ENCODE results near the gene CDH13.

Gene CDH13

DNA sequence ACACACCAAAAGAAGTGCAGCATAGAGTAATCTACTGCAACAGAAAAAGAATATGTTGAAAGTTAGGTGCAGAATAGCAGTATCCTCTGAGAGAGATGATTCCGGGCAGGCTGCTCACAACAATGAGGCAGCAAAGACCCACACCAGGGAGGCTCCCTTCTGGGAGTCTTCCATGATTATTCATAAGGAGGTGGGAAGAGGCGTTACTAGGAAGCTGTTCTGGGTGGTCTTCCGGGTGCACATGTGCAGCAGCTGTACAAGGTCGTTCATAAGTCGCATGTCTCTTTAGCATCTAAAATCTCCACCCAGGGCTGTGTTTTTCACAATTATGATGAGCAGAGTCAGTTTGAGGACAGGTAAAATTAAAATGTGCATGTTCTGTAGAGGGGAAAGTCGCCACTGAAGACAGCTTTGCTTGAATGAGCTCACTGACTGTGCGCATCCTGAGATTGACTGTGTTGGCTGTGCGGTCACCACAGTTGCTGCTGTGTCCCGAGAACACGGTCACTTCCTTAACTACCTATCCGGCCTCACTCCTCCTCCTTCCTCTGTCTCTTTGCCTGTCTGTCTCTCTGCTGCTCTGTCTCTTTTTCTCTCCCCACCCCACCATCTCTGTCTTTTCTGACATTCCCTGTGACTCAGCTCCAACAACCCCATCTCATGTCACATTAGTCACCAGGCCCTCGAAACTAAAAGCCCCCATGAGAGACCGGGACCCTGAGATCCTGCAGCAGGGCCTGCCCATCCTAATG lies 1055.5 kb downstream of the CDH13 start:
- no peak for DNase-seq (ENCODE audit: low read depth)

DNA sequence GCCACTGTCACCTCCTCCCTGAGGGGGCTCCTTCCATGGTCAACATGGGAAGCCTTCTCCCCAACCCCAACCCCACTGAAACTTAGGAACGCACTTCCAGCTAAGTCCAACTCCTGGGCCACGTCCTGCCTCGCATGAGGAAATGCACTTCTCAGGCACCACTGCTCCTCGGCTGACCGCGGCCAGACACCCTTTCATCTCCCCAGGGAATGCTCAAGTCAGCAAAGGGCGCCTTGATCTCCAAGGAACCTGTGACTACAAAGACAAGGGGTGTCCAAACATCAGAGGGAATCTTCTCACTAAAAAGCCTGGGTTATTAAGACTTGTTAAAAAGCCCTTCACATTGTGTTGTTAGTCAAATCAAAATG lies 1056.1 kb downstream of the CDH13 start:
- DNase-seq (ENCODE audit: low read depth): no peak

DNA sequence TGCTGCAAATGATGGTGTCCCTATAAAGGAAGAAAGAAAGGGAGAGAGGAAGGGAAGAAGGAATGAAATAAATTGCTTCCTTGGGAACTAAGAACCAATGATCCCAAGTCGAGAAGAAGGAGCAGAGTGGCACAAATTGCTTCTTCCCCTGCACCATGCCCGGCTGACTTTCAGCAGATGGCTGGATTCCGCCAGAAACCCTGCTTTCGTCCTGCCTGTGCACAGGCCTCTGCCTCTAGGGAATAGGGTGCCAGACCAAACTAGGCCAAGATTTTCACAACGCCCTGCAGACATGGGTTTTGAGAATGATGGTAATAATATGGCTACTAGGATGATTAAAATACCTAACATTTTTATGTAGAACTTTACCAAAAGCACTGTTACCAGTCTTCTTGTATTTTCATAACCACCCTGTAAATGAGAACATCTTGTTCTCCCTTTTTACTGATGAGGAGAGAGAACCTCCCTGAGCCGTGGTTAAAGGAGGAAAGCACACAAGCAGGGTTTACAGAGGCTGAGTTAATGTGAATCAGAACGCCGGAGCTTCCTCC lies 1058.9 kb downstream of the CDH13 start:
- DNase-seq (ENCODE audit: low read depth): no peak

DNA sequence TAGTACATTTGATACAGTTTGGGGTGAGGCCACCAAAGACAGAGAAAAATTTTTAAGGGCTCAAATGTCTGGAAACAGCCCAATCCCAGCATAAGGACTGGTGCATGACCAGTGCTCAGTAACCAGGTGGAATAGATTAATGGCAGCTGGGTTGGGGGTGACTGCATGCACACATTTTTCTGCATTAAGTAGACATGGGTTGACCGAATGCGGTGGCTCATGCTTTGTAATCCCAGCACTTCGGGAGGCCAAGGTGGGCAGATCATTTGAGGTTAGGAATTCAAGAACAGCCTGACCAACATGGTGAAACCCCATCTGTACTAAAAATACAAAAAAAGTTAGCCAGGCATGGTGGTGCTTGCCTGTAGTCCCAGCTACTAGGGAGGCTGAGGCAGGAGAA lies 1060.0 kb downstream of the CDH13 start:
- DNase-seq (ENCODE audit: low read depth): no peak

DNA sequence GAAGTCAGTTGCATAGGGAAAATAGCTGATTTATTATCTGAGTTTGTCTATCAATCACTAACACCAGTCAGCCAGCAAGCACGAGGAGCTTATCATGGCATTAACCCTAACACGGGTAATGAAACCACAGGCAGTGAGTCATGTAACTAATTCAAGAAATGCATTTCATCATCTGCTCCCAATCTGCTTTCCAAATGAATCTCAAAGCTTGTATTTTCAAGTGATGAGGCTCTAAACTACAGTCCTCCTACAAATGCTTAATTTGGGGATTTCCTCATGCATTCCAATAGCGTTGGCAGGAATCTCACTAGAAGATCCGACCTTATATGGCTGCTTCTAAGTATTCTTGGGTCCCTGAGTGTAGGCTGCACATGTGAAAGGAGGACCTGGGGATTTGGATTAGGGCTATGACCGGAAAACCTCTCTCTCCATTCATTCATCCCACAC lies 1062.6 kb downstream of the CDH13 start:
- no peak for DNase-seq (ENCODE audit: low read depth)

DNA sequence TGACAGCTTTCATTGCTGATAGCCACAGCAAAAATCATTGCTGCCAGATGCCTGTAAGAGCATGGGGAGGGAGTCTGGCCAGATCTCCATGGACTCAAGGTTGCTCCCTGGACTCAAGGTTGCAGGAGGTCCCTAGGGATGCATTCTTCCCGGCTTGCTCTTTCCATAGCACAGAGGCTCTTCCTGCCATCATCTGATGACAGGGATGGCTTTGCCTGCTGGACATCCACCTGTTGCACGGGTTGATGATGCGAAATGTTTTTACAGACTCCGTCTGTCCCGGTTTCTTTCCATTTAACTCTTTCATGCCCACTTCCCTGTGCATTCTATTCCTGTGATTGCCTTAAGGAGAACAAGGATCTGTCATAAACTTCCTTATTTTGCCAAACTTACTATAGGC lies 1065.5 kb downstream of the CDH13 start:
- DNase-seq (ENCODE audit: low read depth): no peak

DNA sequence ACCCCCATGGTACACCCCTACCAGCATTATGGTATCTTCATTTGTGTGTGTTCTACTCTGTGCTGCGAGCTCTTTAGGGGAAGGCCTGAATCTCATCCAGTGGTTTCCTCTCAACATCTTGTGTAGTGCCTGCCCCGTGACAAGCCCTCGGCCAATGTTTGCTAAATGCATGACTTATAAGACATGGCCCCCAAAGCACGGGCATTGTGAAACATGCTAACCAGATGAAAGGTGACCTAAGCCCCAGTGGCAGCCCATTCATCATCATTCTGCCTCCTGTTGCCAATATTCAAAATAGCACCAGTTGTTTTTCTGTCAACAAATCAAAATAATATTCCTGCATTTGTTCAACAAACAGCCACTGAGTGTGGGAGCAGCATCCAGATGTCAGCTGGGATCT lies 1072.2 kb downstream of the CDH13 start:
- no peak for DNase-seq (ENCODE audit: low read depth)

DNA sequence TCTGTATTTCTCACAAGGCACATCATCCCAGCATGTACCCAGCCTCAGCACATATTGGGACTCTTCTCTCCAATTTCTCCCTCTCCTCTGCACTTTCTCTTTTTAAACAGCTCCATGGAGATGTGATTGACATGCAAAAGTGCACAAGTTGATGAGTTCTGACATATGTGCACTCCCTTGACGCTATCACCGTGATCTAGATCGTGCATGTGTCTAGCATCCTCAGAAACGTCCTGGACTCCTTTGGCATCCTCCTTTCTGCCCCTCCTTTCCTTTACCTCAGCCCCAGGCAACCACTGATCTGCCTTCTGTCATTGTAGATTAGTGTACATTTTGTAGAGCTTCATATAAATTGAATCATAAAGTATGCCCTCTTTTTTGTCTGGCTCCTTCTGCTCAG lies 1073.0 kb downstream of the CDH13 start:
- no peak for DNase-seq (ENCODE audit: low read depth)

DNA sequence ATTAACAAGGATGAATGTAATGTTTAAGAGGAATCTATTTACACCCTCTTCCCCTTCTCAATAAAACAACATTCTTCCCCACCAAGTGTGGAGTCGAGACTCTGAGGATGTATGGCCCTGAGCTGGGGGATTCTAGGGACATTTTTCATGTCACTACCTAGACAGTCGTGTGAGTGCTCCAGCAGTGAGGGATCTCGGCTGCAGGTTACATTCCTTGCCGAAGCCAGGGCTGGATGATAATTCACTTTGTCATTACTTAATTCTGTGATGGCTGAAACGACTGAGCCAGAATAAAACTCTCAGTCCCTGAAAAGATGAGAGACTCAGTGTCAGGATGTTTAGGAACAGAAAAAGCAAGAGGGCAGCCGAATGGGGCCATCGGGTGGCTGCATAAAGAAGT lies 1074.1 kb downstream of the CDH13 start:
- no peak for DNase-seq (ENCODE audit: low read depth)

DNA sequence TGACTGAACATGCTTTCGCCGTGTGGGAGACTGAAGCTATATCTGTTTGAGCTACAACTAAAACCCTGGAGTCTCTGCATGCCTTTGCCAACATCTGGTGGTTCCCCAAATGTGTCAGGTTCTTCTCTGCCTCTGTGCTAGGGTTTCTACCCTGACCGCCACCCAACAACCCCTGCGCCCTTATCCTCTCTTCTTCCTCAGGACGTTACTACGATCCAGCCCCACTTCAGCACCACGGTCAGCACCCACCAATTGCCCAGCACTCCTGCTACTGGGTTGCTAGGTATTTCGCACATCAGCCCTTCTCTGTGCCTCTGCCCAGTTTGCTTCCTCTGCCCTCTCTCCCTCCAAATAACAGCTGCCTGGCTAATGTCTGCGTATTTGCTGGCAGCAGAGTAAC lies 1074.7 kb downstream of the CDH13 start:
- DNase-seq (ENCODE audit: low read depth): no peak

DNA sequence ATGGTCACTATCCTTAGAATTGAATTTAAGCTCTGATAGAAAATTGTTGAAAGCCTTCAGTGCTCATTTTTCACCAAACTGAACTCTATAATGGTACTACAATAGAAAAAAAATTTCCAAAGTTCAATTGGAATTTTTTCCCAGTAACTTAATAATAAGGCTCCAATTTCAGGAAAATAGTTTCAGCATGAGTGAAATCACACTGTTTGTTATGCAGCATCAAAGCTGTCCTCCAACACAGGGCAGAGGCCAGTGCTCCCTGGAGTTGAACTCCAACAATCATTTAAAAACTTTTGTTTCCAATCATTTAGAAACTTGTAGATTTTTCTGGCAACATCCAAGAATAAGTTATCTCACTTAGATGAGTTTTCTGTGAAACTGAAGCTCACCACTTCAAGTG lies 1077.9 kb downstream of the CDH13 start:
- no peak for DNase-seq (ENCODE audit: low read depth)

DNA sequence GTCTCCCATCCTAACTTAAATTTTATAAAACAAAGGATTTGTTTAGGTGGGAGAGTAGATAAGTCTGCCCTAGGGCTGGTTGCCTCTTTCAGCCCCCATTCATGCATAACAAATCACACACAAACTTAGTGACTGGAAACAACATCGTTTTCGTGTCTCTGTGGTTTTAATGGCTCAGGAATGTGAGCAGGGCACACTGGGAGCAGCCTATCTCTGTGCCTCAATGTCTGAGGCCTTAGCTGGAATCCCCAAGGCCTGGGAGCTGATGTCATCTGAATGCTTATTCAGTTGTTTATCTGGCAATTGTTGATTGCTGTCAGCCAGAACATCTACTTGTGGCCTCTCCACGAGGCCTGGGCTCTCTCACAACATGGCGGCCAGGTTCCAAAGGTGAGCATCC lies 1079.1 kb downstream of the CDH13 start:
- DNase-seq (ENCODE audit: low read depth): no peak

DNA sequence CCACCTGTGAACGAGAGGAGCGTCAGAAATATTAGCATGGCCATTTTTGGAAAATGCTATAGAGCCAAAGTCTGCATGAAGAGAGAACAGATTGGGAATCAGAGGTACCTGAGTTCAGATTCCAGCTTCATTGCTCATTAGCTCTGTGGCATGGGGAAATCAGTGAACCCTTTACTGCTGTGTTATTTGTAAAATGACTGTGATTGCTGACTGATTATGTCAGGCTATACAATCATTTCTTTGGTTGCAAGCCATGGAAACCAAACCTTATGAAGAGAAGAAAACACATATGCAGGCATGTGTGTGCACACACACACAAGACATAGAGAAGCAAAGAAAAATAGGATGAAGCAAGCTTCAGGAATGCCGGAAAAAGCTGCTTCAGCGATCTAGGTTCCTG lies 1079.6 kb downstream of the CDH13 start:
- DNase-seq (ENCODE audit: low read depth): no peak

DNA sequence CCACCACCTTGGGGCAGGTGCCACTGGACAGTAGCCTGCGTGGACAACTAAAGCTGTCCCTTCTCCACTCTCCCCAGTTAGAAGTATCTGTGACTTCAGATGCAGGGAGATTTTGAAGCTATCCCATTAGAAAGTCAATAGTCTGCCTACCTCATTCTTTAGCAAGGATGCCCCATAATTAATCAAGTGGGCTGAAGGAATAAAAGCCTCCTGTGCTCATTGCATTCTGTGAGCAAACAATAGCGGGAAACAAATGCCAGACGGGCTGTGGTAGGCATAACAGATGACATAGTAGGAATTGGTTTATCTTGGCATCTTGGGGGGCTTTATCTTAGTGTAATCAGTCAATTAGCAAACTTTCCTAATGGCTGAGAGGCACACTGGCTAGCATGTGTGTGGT lies 1084.3 kb downstream of the CDH13 start:
- DNase-seq (ENCODE audit: low read depth): no peak

DNA sequence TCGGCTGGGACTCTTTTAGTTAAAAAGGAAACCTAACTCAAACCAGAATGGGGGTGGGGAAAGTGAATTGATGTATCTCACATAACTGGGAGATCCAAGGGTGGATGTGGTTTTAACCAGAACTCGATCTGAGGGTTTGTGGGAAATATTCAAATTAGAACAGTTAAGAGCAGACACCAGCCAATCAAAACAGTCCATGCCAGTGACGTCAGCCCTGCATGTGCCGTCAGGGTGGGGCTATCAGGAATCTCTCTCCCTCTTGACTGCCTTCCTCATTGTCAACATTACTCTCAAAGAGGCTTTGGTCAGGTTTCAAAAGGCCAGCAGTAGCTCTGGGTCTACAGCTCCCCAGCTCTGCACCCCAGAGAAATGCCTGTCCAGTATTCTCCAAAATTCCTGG lies 1086.8 kb downstream of the CDH13 start:
- no peak for DNase-seq (ENCODE audit: low read depth)

DNA sequence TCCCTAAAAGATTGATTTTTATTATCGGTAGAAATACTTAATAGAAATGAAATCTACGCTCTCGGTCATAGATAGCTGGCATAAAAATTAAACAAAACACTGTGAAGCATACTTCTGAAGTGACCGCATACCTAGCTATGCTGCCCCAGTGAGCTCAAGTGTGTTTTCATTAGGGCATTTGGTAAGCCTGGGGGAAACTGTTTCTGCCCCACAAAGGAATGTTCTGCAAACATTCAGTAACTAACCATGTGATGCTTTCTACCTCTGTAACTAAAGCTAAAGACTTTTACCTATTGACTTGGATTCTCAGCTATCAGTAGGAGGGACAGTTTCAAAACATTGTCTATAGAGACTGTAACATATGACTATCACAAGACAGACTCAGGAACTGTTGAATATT lies 1087.5 kb downstream of the CDH13 start:
- no peak for DNase-seq (ENCODE audit: low read depth)

DNA sequence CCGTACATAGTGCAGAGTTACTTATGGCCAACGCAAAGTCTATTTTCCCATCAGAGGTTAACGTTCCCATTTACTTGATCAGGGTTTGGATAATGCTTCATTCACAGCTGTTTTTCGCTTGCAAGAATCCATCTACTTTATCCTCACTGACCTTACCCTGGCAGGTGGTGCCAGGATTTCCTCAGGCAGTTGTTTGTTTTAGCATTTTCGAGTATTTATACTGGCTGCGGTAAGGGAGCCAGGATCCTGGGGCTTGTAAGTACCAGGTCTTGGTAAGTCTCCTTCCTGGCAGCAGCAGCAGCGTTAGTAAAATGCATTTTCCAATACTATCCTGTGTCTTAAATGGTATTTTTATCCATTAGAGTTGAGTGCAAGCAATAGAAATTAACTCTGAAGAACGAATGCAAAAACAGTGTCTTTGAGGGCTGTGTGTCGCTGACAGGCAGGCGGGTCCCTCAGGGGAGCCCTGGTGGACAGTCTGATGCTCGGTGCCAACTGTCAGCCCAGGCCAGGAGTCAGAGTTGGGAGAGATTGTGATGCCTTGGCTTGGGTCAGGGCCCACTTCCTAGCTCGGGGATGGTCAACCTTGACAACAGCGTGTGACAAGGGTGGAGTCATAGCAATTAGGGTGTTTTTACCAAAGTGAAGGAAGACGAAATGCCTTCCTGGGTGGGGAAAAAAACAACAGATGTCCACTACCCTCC lies 1088.6 kb downstream of the CDH13 start:
- no peak for DNase-seq (ENCODE audit: low read depth)

DNA sequence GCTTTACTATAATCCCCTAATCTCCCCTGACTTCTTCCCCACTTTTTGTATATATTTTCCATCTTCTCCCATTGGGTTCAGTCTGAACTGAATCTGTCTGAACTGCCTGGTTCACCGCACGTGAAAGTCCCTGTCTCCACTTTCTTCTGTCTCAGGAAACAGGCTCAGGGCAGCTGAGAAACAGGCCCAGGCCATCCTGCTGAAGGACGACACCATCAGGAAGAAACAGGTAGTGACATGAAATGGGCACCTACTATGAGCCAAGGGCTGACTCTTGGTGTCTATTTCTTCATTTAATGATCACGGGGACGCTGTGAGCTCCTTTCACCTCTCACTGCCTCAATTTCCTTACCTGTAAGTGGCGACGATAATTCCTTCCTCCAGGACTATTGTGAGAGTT lies 1090.5 kb downstream of the CDH13 start:
- DNase-seq (ENCODE audit: low read depth): no peak

DNA sequence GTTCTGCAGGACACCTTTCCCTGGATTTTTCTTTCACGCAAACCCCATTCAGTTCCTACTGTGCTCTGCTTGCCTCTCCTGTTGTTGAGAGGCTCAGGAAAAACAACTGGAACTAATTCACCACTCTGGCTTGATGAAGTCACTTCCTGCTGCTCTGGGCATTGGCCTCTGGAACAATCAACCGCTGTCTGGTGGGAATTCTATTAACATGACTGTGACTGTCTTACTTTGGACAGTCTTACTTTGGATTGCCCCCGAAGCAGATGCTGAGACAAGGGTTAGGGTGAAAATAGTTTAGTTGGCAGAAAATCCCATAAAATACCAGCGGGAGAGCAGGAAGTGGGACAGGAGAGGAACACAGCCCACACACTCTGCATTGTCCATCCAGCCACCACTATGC lies 1091.0 kb downstream of the CDH13 start:
- no peak for DNase-seq (ENCODE audit: low read depth)

DNA sequence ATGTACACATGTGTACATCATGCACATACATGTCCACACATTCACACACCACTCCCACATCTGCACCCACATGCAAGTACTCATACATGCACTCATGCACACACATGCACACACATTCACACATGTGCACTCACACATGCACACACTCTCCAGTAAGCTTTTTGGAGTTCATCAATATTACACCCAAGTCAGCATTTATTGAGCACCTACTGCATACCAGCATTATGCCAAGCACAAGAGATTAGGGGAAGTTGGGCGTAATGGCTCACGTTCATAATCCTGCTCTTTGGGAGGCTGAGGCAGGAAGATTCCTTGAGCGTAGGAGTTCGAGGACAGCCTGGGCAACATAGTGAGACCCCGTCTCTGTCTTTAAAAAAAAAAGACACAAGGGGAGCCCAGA lies 1093.4 kb downstream of the CDH13 start:
- DNase-seq (ENCODE audit: low read depth): no peak

DNA sequence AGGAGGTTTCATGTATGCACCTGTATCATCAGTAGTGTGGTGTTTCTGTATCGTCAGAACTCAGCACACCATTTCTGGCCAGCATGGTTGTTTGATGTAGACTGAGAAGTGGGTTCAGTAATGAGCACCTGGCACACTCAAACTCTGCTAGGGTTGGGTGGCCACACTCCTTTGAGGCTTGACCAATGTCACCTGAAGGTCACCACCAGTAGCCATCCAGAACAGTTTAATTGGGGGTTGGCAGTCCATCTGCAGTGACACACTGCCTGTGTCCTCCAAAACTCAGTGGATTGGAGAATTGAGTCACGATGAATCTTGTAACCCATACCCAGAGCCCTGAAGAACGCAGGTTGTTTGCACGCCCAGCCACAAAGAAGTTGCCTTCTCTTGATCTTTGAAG lies 1094.2 kb downstream of the CDH13 start:
- no peak for DNase-seq (ENCODE audit: low read depth)

DNA sequence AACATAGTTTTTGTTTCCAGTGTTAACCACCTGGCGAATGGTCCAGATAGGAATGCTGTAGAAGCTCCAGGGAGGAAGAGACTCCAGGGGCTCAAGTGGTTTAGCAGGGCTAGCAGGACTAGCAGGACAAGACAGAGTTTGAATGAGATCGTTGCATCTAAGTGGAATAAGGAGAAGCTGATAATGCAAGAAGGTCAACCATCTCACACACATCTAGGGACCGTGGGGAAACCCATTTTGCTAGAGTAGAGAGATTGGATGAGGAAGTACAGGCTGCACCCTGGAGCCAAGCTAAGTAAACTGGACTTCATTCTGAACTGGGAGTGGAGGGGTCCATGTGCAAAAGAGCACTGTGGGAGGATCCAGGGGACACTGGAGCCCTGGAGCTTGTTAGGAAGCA lies 1094.9 kb downstream of the CDH13 start:
- DNase-seq (ENCODE audit: low read depth): no peak

DNA sequence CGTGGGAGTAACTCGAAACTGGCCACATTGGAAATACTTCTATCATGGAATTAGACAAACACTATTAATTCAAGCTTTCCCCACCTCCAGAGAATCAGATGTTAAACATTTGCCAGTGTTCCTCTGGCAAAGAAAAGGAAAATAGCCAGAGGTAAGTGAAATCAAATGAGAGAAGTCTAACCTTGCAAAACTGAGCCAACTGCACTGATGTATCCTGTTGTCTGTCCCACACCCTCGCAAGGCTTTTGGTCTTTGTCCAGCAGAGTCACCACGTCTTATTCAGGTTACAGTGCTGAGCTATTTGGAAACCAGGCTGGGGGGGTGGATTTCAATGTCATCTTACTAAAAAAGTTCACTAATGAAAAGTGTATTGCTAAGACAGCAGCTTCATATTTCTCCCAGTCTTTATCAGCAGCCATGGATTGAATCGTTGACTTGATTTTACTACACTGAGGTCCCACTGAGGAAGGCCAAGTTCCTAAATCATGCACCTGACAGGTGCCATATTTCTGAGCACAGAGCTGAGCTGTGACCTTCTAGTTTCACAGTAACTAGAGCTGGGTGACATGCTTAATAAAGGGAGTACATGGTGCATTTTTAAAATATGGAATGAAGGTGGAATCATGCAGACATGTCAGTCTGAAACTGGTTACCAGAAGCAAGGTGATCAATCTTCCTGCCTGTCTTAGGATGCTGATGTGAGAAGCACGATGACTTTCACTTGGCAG lies 1095.9 kb downstream of the CDH13 start:
- DNase-seq (ENCODE audit: low read depth): no peak

All from activated T-helper 1 cell treated with Interleukin-2 at 50 U/mL for 16 hours (primary cell).